Stimulated activated CD4-positive, alpha-beta T cell treated with anti-CD3 and anti-CD28 coated beads, Interleukin-15, amount 100 ng/mL, for 1 hour (primary cell): Measurements from ENCODE around the gene BCAS3.
"Not testable (repeated sequence)": the region's sequence is repeated elsewhere in the genome, so short reads cannot be mapped to it uniquely, and the experiment has no call there.

Experiments used
- DNase-seq, 2 donors: peaks; one replicate each; pipeline ENCODE4 v3.0.0-alpha.2; 2020; ENCODE audit warnings: low read depth in 1 of 2, low spot score in 1 of 2

The BCAS3 gene

GRCh38 chr17:61146833-61147232 is 469.2 kb downstream of the BCAS3 start:
- not testable (repeated sequence) for DNase-seq

GRCh38 chr17:61149106-61149825 is 471.6 kb downstream of the BCAS3 start:
- DNase-seq: no peak

GRCh38 chr17:61149862-61150362 is 472.3 kb downstream of the BCAS3 start:
- DNase-seq: no peak

- DNase-seq: no peak
These were observed 473.1 kb downstream of the BCAS3 start for GRCh38 chr17:61150686-61151299.

- no peak for DNase-seq
These were observed 475.2 kb downstream of the BCAS3 start for GRCh38 chr17:61152898-61153297.

GRCh38 chr17:61155590-61156237 is 478.1 kb downstream of the BCAS3 start:
- DNase-seq: no peak

GRCh38 chr17:61157246-61157886 is 479.7 kb downstream of the BCAS3 start:
- no peak for DNase-seq

GRCh38 chr17:61158376-61158775 is 480.7 kb downstream of the BCAS3 start:
- DNase-seq: no peak

- DNase-seq: no peak
These were observed 481.7 kb downstream of the BCAS3 start for GRCh38 chr17:61159221-61159814.

- DNase-seq: no peak
These were observed 482.6 kb downstream of the BCAS3 start for GRCh38 chr17:61160204-61160603.

GRCh38 chr17:61160789-61161445 is 483.3 kb downstream of the BCAS3 start:
- DNase-seq: no peak

GRCh38 chr17:61161615-61162134 is 484.0 kb downstream of the BCAS3 start:
- DNase-seq: no peak

- no peak for DNase-seq
These were observed 486.9 kb downstream of the BCAS3 start for GRCh38 chr17:61164517-61164916.

GRCh38 chr17:61167075-61167474 is 489.4 kb downstream of the BCAS3 start:
- no peak for DNase-seq

- DNase-seq: no peak
These were observed 490.9 kb downstream of the BCAS3 start for GRCh38 chr17:61168506-61168905.

- DNase-seq: no peak
These were observed 496.7 kb downstream of the BCAS3 start for GRCh38 chr17:61174310-61174709.

GRCh38 chr17:61175298-61176142 is 497.9 kb downstream of the BCAS3 start:
- DNase-seq: no peak

GRCh38 chr17:61177351-61177750 is 499.7 kb downstream of the BCAS3 start:
- no peak for DNase-seq

GRCh38 chr17:61178284-61178683 is 500.6 kb downstream of the BCAS3 start:
- no peak for DNase-seq

- no peak for DNase-seq
These were observed 501.7 kb downstream of the BCAS3 start for GRCh38 chr17:61179380-61179806.
